Central memory CD4-positive, alpha-beta T cell (primary cell): Measurements from ENCODE around the gene LCN12.

Experiments used
- DNase-seq: peaks from one replicate; pipeline ENCODE4 v3.0.0; 2022

The LCN12 gene

GRCh38 chr9:136974817-136975535 lies 22.9 kb downstream of the LCN12 start:
- DNase-seq: no peak

- DNase-seq: no peak
Observed at GRCh38 chr9:136975644-136976043, 23.6 kb downstream of the LCN12 start.

GRCh38 chr9:136977223-136977622 lies 25.1 kb downstream of the LCN12 start, which contains the start of gene PTGDS:
TSS of gene PTGDS (plus strand) at chr9:136977504. CDS start at chr9:136977579, 75 bp downstream.
- no peak for DNase-seq

- DNase-seq: no peak
Observed at GRCh38 chr9:136977649-136978072, 25.6 kb downstream of the LCN12 start.

- DNase-seq: peak; percentile 67
Observed at GRCh38 chr9:136978073-136978864, 26.2 kb downstream of the LCN12 start.

GRCh38 chr9:136978865-136979544 lies 26.9 kb downstream of the LCN12 start:
- no peak for DNase-seq

- DNase-seq: no peak
Observed at GRCh38 chr9:136979769-136980587, 27.9 kb downstream of the LCN12 start.

GRCh38 chr9:136980669-136981478 lies 28.8 kb downstream of the LCN12 start:
- no peak for DNase-seq

- DNase-seq: no peak
Observed at GRCh38 chr9:136981588-136982231, 29.6 kb downstream of the LCN12 start.

- no peak for DNase-seq
Observed at GRCh38 chr9:136982232-136983051, 30.4 kb downstream of the LCN12 start, which contains the start of gene LCNL1. TSS of gene LCNL1 (plus strand) at chr9:136982993. CDS start at chr9:136983587, 594 bp downstream.

GRCh38 chr9:136983167-136983566 lies 31.1 kb downstream of the LCN12 start:
- DNase-seq: no peak

GRCh38 chr9:136983656-136984314 lies 31.7 kb downstream of the LCN12 start:
- no peak for DNase-seq

- no peak for DNase-seq
Observed at GRCh38 chr9:136984464-136985026, 32.5 kb downstream of the LCN12 start.

GRCh38 chr9:136985027-136985602 lies 33.0 kb downstream of the LCN12 start:
- DNase-seq: no peak

- no peak for DNase-seq
Observed at GRCh38 chr9:136985853-136986252, 33.8 kb downstream of the LCN12 start.

GRCh38 chr9:136988872-136989271 lies 36.8 kb downstream of the LCN12 start:
- no peak for DNase-seq

GRCh38 chr9:136990242-136990911 lies 38.3 kb downstream of the LCN12 start:
- DNase-seq: no peak
